KMS-11 (cell line): ENCODE measurements around the gene ZNF385D.

Experiments used
- H2AFZ ChIP-seq: fragments of 200-600 bp; sonication (generic); 2 replicates; pipeline ENCODE4 v1.6.1; 2016; ENCODE audit warnings: antibody characterized with exemption, mixed run types, low read depth
- H3K27ac ChIP-seq: fragments of 200-600 bp; sonication (generic); 2 replicates; pipeline ENCODE4 v1.6.1; 2016; ENCODE audit warnings: mild to moderate bottlenecking, mixed run types
- H3K27me3 ChIP-seq: fragments of 200-600 bp; sonication (generic); 2 replicates; pipeline ENCODE4 v1.6.1; 2017; ENCODE audit warnings: mild to moderate bottlenecking, low read depth, mixed run types, moderate library complexity; ENCODE audit not compliant: insufficient read depth
- H3K36me3 ChIP-seq: fragments of 200-600 bp; sonication (generic); 2 replicates; pipeline ENCODE4 v1.6.1; 2017; ENCODE audit warnings: mild to moderate bottlenecking, mixed run types; ENCODE audit not compliant: insufficient read depth
- H3K4me1 ChIP-seq: fragments of 200-600 bp; sonication (generic); 2 replicates; pipeline ENCODE4 v1.6.1; 2016; ENCODE audit warnings: mild to moderate bottlenecking, low read depth, mixed run types; ENCODE audit not compliant: poor library complexity, severe bottlenecking
- H3K4me2 ChIP-seq: fragments of 200-600 bp; sonication (generic); 2 replicates; pipeline ENCODE4 v1.7.0; 2016; ENCODE audit warnings: mild to moderate bottlenecking, mixed run types
- H3K4me3 ChIP-seq: fragments of 200-600 bp; sonication (generic); IDR thresholded peaks from 2 replicates; pipeline ENCODE4 v1.6.1; 2017; ENCODE audit warnings: low read depth, low read length, mixed read lengths; ENCODE audit not compliant: insufficient read depth
- H3K79me2 ChIP-seq: fragments of 200-600 bp; sonication (generic); 2 replicates; pipeline ENCODE4 v1.6.1; 2016; ENCODE audit warnings: low read depth, mixed run types; ENCODE audit not compliant: insufficient read depth
- H3K9ac ChIP-seq: fragments of 200-600 bp; sonication (generic); 2 replicates; pipeline ENCODE4 v1.6.1; 2016; ENCODE audit warnings: mild to moderate bottlenecking, mixed run types
- H4K20me1 ChIP-seq: fragments of 200-600 bp; sonication (generic); 2 replicates; pipeline ENCODE4 v1.6.1; 2016; ENCODE audit warnings: mild to moderate bottlenecking, mixed run types; ENCODE audit not compliant: insufficient read depth
- TF ChIP-seq, protein P1 (sequence below): fragments of 200-600 bp; sonication (generic); conservative IDR thresholded peaks from 2 replicates; pipeline ENCODE4 v1.6.1; 2017; ENCODE audit warnings: low read depth, mild to moderate bottlenecking, antibody characterized with exemption, low read length, moderate library complexity, mixed read lengths

Gene ZNF385D

DNA sequence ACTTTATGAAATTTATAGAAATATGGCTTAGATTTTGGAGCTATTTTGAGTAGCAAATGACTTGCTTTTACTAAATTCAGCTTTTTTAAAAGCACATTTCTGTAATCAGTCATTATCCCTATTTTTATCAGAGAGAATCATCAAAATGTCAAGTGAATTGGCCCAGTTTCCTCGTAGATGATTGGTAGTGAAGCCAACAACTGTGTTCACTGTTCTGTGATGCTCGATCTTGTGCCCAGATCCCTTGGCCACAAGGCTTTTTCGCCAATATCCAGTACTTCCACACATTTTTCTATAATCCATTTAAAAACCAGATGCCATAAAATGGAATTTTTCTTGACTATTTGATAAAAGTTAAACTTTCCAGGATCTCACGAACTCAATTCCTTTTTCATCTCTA lies 336.5 kb downstream of the ZNF385D start:
- no peak overlapping the region for H3K4me3 ChIP-seq
- H3K27ac ChIP-seq, result no peak overlapping the region
- no peaks in the 10 kb centered on the region for H3K36me3 ChIP-seq
- TF ChIP-seq, protein P1, sequence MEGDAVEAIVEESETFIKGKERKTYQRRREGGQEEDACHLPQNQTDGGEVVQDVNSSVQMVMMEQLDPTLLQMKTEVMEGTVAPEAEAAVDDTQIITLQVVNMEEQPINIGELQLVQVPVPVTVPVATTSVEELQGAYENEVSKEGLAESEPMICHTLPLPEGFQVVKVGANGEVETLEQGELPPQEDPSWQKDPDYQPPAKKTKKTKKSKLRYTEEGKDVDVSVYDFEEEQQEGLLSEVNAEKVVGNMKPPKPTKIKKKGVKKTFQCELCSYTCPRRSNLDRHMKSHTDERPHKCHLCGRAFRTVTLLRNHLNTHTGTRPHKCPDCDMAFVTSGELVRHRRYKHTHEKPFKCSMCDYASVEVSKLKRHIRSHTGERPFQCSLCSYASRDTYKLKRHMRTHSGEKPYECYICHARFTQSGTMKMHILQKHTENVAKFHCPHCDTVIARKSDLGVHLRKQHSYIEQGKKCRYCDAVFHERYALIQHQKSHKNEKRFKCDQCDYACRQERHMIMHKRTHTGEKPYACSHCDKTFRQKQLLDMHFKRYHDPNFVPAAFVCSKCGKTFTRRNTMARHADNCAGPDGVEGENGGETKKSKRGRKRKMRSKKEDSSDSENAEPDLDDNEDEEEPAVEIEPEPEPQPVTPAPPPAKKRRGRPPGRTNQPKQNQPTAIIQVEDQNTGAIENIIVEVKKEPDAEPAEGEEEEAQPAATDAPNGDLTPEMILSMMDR, result no peak
- no peak overlapping the region for H3K9ac ChIP-seq
- no peaks in the 10 kb centered on the region for H3K27me3 ChIP-seq
- no peak overlapping the region for H2AFZ ChIP-seq
- no peaks in the 10 kb centered on the region for H3K4me1 ChIP-seq
- no peaks in the 10 kb centered on the region for H3K79me2 ChIP-seq
- H4K20me1 ChIP-seq, result no peaks in the 10 kb centered on the region
- no peak overlapping the region for H3K4me2 ChIP-seq

DNA sequence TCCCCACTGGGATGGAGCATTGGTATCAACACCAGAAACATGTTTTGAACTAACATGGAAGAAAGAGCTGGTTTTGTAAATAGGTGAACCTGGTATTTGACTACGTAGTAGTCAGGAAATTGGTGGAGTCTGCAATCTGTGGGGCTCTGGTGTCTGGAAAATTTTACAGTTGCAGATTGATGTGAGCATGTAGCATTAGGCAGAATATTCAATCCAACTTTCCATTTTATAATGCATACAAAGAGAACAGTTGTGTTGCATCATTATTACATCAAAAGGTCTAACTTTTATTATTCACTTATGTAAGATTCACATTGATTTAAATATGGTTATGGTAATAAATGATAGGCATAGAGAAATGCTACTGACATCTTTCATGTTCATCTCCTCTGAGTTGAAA lies 340.0 kb downstream of the ZNF385D start:
- Histone ChIP-seq H3K4me2 (no peak overlapping the region), H3K4me3 (no peak overlapping the region), H3K27ac (no peak overlapping the region), H2AFZ (no peak overlapping the region), H3K9ac (no peak overlapping the region), H3K27me3 (no peaks in the 10 kb centered on the region), H3K36me3 (no peaks in the 10 kb centered on the region), H3K4me1 (no peaks in the 10 kb centered on the region), H3K79me2 (no peaks in the 10 kb centered on the region), H4K20me1 (no peaks in the 10 kb centered on the region)
- TF ChIP-seq, protein P1, result no peak

DNA sequence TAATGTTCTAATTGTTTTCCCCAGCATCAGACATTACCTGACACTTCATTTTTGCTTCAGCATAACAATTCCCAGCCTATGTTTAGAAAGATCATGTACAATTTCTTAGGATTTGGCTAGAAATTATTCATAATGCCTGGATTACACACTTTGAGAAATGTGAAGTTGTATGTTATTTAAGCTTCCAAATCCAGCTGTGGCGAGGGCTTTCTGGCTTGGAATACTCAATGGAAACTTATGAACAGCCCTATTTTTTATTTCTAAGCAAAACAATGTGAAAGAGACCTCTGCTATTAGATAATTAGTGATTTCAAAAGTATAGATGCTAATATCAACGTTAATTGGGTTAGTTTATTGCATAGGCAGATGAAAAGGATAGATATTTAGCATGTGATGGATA lies 341.6 kb downstream of the ZNF385D start:
- Histone ChIP-seq H3K79me2 (no peaks in the 10 kb centered on the region), H3K27ac (no peak overlapping the region), H4K20me1 (no peaks in the 10 kb centered on the region), H3K4me2 (no peak overlapping the region), H3K4me1 (no peaks in the 10 kb centered on the region), H3K4me3 (no peak overlapping the region), H3K27me3 (no peaks in the 10 kb centered on the region), H3K9ac (no peak overlapping the region), H2AFZ (no peak overlapping the region), H3K36me3 (no peaks in the 10 kb centered on the region)
- TF ChIP-seq, protein P1, result no peak

DNA sequence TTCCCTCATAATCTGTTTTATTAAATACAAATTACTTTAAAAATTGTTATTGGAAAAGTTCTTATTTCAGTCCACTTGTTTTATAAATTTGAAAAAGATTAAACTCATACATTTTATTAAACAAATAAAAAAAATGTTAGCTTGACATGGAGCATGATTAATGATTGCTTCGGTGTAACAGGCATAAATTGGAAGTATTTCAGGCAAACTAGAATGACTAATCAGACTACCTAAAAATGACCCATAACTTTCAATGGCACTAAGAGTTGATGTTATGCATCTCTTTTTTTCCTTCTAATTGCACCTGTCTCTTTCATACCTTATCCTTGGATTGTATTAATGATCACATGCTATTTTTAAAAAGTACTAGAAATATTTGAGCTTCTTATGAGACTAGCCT lies 343.3 kb downstream of the ZNF385D start:
- Histone ChIP-seq H3K36me3 (no peaks in the 10 kb centered on the region), H2AFZ (no peak overlapping the region), H3K27ac (no peak overlapping the region), H3K4me2 (no peak overlapping the region), H3K79me2 (no peaks in the 10 kb centered on the region), H3K9ac (no peak overlapping the region), H3K4me3 (no peak overlapping the region), H3K27me3 (no peaks in the 10 kb centered on the region), H3K4me1 (no peaks in the 10 kb centered on the region), H4K20me1 (no peaks in the 10 kb centered on the region)
- TF ChIP-seq, protein P1, result no peak
